ENCODE results near the gene DNM2.

DNA sequence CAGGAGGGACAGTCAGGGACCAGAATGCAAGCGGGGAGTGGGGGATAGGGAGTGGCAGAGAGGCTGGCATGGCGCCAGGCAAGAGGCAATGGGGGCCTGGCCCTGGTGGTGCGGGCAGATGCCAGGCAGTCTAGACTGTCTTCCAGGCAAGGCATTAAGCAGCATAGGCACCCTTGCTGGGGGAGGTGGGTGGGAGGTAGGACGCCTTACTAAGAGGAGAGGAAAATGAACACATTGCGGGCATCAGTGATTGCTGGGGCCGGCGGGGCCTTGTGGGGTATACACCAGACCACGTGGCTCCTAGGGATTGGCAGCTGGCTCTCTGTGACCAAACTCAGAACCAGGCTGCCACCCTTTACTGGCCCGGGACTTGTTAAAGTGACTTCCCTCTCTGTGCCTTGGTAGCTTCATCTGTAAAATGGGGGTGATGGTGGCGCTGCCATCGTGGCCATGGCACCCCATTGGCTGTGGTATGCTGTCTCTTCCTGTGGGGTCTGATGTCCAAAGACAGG, 46.0 kb downstream of the DNM2 start:
- TF ChIP-seq, protein P1, sequence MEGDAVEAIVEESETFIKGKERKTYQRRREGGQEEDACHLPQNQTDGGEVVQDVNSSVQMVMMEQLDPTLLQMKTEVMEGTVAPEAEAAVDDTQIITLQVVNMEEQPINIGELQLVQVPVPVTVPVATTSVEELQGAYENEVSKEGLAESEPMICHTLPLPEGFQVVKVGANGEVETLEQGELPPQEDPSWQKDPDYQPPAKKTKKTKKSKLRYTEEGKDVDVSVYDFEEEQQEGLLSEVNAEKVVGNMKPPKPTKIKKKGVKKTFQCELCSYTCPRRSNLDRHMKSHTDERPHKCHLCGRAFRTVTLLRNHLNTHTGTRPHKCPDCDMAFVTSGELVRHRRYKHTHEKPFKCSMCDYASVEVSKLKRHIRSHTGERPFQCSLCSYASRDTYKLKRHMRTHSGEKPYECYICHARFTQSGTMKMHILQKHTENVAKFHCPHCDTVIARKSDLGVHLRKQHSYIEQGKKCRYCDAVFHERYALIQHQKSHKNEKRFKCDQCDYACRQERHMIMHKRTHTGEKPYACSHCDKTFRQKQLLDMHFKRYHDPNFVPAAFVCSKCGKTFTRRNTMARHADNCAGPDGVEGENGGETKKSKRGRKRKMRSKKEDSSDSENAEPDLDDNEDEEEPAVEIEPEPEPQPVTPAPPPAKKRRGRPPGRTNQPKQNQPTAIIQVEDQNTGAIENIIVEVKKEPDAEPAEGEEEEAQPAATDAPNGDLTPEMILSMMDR (IDR thresholded peaks at IDR 0.05) = no peak
- no peak for TF ChIP-seq POLR2A (IDR thresholded peaks at IDR 0.05)
